Endothelial cell of umbilical vein (primary cell): ENCODE measurements around the gene IGSF6. TPM values are rescaled to one million over a fixed set of nuclear protein-coding genes. Genes with fewer than 3 reads are reported as not detected.

Experiments used
- BruUV-seq: library from RNA; stranded (reverse); fragments of 400-500 nt; replicated peaks from 2 replicates; lab custom pipeline; 2021; lab: Mats Ljungman, UMichigan
- CTCF ChIA-PET: fragments of 300-600, 350-600 bp; sonication (Branson Sonifier 250); formaldehyde crosslinking; loops from one replicate; lab custom pipeline; 2021; ENCODE audit warnings: antibody characterized with exemption, inconsistent platforms; lab: Charles Lee
- POLR2A ChIA-PET: fragments of 300-600, 350-600 bp; sonication (Branson Sonifier 250); formaldehyde crosslinking; loops from one replicate; lab custom pipeline; 2021; ENCODE audit warnings: antibody characterized with exemption, inconsistent platforms; lab: Charles Lee
- DNase-seq: peaks from one replicate; pipeline ENCODE4 v3.0.0-alpha.2; 2011; ENCODE audit warnings: low read depth, low spot score
- FAIRE-seq: peaks from 2 replicates; lab custom pipeline; 2011; peaks lifted over from hg19 to GRCh38; lab: Jason Lieb, UNC
- H2AFZ ChIP-seq: 2 replicates; pipeline ENCODE4 v1.6.0; 2012; ENCODE audit warnings: low read depth, low read length, control low read depth, inconsistent platforms
- H3K27ac ChIP-seq: 2 replicates; pipeline ENCODE4 v1.5.1; 2011; ENCODE audit warnings: low read depth, mild to moderate bottlenecking, control low read depth, low read length, moderate library complexity; ENCODE audit not compliant: insufficient read depth
- H3K27me3 ChIP-seq, 2 experiments: 2 replicates each; pipeline versions ENCODE4 v1.6.0 to v1.6.1; 2011; ENCODE audit warnings: low read length in 2 of 2, mixed read lengths in 1 of 2; ENCODE audit not compliant: control insufficient read depth in 2 of 2, insufficient read depth in 2 of 2
- H3K36me3 ChIP-seq, 2 experiments: 2 replicates in 1 of 2; 3 replicates in 1 of 2; pipeline ENCODE4 v1.5.1; 2011; ENCODE audit warnings: low read length in 2 of 2, mild to moderate bottlenecking in 1 of 2, moderate library complexity in 1 of 2; ENCODE audit not compliant: control insufficient read depth in 2 of 2, insufficient read depth in 2 of 2; ENCODE audit errors: extremely low read depth in 1 of 2
- H3K4me1 ChIP-seq: 3 replicates; pipeline ENCODE4 v1.5.1; 2011; ENCODE audit warnings: mild to moderate bottlenecking, low read length; ENCODE audit not compliant: control insufficient read depth, insufficient read depth; ENCODE audit errors: extremely low read depth
- H3K4me2 ChIP-seq: 2 replicates; pipeline ENCODE4 v1.6.1; 2011; ENCODE audit warnings: low read length, control low read depth, mixed read lengths; ENCODE audit not compliant: insufficient read depth
- H3K4me3 ChIP-seq, 3 experiments: fragments of 200-600 bp in 1 of 3; sonication (generic), shearing (Covaris generic) in 1 of 3; replicated peaks in 1 of 3; 2 replicates each; pipeline ENCODE4 v1.5.1; 2011 to 2016; ENCODE audit warnings: control low read depth in 3 of 3, low read length in 3 of 3, mild to moderate bottlenecking in 2 of 3, inconsistent platforms in 1 of 3, low read depth in 1 of 3, moderate library complexity in 1 of 3; ENCODE audit not compliant: insufficient read depth in 1 of 3
- H3K79me2 ChIP-seq: 2 replicates; pipeline ENCODE4 v1.6.0; 2012; ENCODE audit warnings: low read length, inconsistent platforms; ENCODE audit not compliant: control insufficient read depth, insufficient read depth
- H3K9ac ChIP-seq: replicated peaks from 2 replicates; pipeline ENCODE3; 2011; ENCODE audit warnings: low read length, control low read depth; ENCODE audit not compliant: insufficient read depth; ENCODE audit errors: extremely low read depth
- H3K9me1 ChIP-seq: replicated peaks from 3 replicates; pipeline ENCODE4 v1.6.0; 2011; ENCODE audit warnings: mild to moderate bottlenecking, low read length; ENCODE audit not compliant: control insufficient read depth, insufficient read depth; ENCODE audit errors: extremely low read depth
- H3K9me3 ChIP-seq: replicated peaks from 2 replicates; pipeline ENCODE4 v1.5.1; 2012; ENCODE audit warnings: low read length, inconsistent platforms; ENCODE audit not compliant: control insufficient read depth, insufficient read depth
- H4K20me1 ChIP-seq: replicated peaks from 2 replicates; pipeline ENCODE3; 2011; ENCODE audit warnings: mild to moderate bottlenecking, low read length; ENCODE audit not compliant: control insufficient read depth, insufficient read depth; ENCODE audit errors: extremely low read depth
- EZH2 ChIP-seq: IDR thresholded peaks from 2 replicates; pipeline ENCODE4 v1.6.1; 2012; ENCODE audit warnings: borderline replicate concordance, low read depth, mild to moderate bottlenecking, moderate library complexity, low read length, inconsistent platforms; ENCODE audit not compliant: severe bottlenecking
- FOS ChIP-seq: IDR thresholded peaks from 2 replicates; pipeline ENCODE4 v1.6.1; 2011; ENCODE audit warnings: mild to moderate bottlenecking, low read length, moderate library complexity, borderline replicate concordance; ENCODE audit not compliant: insufficient read depth
- GATA2 ChIP-seq: IDR thresholded peaks from 2 replicates; pipeline ENCODE4 v1.7.0; 2011; ENCODE audit warnings: low read depth, mild to moderate bottlenecking, moderate library complexity, mixed read lengths, low read length; ENCODE audit not compliant: insufficient read length, insufficient read depth
- JUN ChIP-seq: IDR thresholded peaks from 2 replicates; pipeline ENCODE4 v1.6.1; 2011; ENCODE audit warnings: borderline replicate concordance, low read depth; ENCODE audit not compliant: insufficient read length, insufficient read depth
- MYC ChIP-seq: IDR thresholded peaks from one replicate; pipeline ENCODE4 v1.6.1; 2011; ENCODE audit warnings: mild to moderate bottlenecking, low read depth, low read length
- POLR2A ChIP-seq: IDR thresholded peaks from 2 replicates; pipeline ENCODE4 v1.6.1; 2012; ENCODE audit warnings: low read depth, mild to moderate bottlenecking, control low read depth, low read length
- POLR2AphosphoS5 ChIP-seq: IDR thresholded peaks from 2 replicates; pipeline ENCODE4 v1.6.1; 2012; ENCODE audit warnings: low read depth, mild to moderate bottlenecking, control low read depth, low read length, moderate library complexity; ENCODE audit not compliant: insufficient read depth
- dilution Hi-C: fragments of 300-500 bp; cut with MboI; formaldehyde crosslinking; loops from one replicate; pipeline ENCODE4 v1.15.0; 2019; ENCODE audit warnings: low sequenced_read_pairs; ENCODE audit not compliant: extremely low pct_ligation_motif_present
- intact Hi-C: fragments of 100-400 bp; cut with micrococcal nuclease; formaldehyde crosslinking; loops from one replicate; pipeline ENCODE4 v1.10.0; 2022
- polyA plus RNA-seq, 4 experiments: library from polyadenylated mRNA; depleted of rRNA in 3 of 4; stranded (reverse) in 3 of 4; unstranded in 1 of 4; fragments of >200 nt; gene quantifications; 2 replicates each; pipeline versions ENCODE4 v1.2.1 to v1.2.3, GENCODE V29; 2011 to 2012; ENCODE audit warnings: missing spikeins in 1 of 4
- total RNA-seq: library from RNA; stranded (reverse); gene quantifications from 2 replicates; pipeline ENCODE4 v1.2.3, GENCODE V29; 2021
- TF ChIP-seq, protein P1 (sequence below), 2 donors: IDR thresholded peaks; 1 replicate in 1 of 2; 2 replicates in 1 of 2; pipeline ENCODE4 v1.5.1; 2011; ENCODE audit warnings: low read length in 2 of 2, mild to moderate bottlenecking in 2 of 2, moderate library complexity in 2 of 2, control low read depth in 1 of 2, inconsistent platforms in 1 of 2, low read depth in 1 of 2; ENCODE audit not compliant: insufficient read depth in 1 of 2; ENCODE audit errors: extremely low read depth in 1 of 2
- TF ChIP-seq, protein P2 (sequence below): IDR thresholded peaks from 2 replicates; pipeline ENCODE4 v1.6.1; 2011; ENCODE audit not compliant: insufficient read depth, insufficient read length

IGSF6 gene
- total and polyA plus RNA-seq, 2 donors (not counting 3 experiments of a cell fraction or from before 2014, with no cell fraction given): not detected

DNA sequence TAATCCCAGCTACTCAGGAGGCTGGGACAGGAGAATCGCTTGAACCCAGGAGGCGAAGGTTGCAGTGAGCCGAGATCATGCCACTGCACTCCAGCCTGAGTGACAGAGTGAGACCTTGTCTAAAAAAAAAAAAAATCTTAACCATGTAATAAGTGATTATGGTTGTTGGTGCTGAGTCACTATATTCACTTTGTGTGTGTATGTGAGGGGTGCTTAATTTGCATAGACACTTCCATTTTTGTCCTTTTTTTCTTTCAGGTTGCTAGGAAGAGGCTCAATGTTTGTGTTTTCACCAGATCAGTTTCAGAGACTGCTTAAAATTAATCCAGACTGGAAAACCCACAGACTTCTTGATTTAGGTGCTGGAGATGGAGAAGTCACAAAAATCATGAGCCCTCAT is 34.8 kb downstream of the IGSF6 start:
- H3K27me3 ChIP-seq: no peaks in the 10 kb centered on the region
- H3K9me1 ChIP-seq: no peaks in the 10 kb centered on the region
- ChIA-PET POLR2A (no interaction called here), CTCF (no interaction called here)
- no TSS peak for BruUV-seq
- dilution Hi-C loops: no loop called here
- H3K4me1 ChIP-seq: no peaks in the 10 kb centered on the region
- TF ChIP-seq, protein P1, sequence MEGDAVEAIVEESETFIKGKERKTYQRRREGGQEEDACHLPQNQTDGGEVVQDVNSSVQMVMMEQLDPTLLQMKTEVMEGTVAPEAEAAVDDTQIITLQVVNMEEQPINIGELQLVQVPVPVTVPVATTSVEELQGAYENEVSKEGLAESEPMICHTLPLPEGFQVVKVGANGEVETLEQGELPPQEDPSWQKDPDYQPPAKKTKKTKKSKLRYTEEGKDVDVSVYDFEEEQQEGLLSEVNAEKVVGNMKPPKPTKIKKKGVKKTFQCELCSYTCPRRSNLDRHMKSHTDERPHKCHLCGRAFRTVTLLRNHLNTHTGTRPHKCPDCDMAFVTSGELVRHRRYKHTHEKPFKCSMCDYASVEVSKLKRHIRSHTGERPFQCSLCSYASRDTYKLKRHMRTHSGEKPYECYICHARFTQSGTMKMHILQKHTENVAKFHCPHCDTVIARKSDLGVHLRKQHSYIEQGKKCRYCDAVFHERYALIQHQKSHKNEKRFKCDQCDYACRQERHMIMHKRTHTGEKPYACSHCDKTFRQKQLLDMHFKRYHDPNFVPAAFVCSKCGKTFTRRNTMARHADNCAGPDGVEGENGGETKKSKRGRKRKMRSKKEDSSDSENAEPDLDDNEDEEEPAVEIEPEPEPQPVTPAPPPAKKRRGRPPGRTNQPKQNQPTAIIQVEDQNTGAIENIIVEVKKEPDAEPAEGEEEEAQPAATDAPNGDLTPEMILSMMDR (IDR thresholded peaks at IDR 0.05; ENCODE audit: extremely low read depth in 1 of 2, insufficient read depth in 1 of 2, low read depth in 1 of 2, low read length in 2 of 2): no peak
- TF ChIP-seq POLR2A: no peak
- TF ChIP-seq, protein P2, sequence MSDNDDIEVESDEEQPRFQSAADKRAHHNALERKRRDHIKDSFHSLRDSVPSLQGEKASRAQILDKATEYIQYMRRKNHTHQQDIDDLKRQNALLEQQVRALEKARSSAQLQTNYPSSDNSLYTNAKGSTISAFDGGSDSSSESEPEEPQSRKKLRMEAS: no peak
- TF ChIP-seq MYC: no peak
- no peak for TF ChIP-seq EZH2
- TF ChIP-seq JUN: no peak
- no peak for TF ChIP-seq FOS
- TF ChIP-seq GATA2: no peak
- no peak for TF ChIP-seq POLR2AphosphoS5
- H3K27ac ChIP-seq: no peak overlapping the region
- no peak overlapping the region for H3K4me2 ChIP-seq
- no peaks in the 10 kb centered on the region for H4K20me1 ChIP-seq
- intact Hi-C loops: no loop called here
- FAIRE-seq (no peak), DNase-seq (no peak)
- no peak overlapping the region for H3K4me3 ChIP-seq
- no peak overlapping the region for H3K9ac ChIP-seq
- H3K36me3 ChIP-seq: peaks cover 0 to 3% of the 10 kb centered on the region in 2 experiments
- H3K79me2 ChIP-seq: peaks cover 45% of the 10 kb centered on the region
- no peaks in the 10 kb centered on the region for H3K9me3 ChIP-seq
- H2AFZ ChIP-seq: no peak overlapping the region
